HepG2 (cell line): ENCODE data around the gene TNFRSF6B. TPM values are rescaled to one million over a fixed set of nuclear protein-coding genes. Genes with fewer than 3 reads are reported as not detected.
A peak's percentile ranks its signal among the peaks of the same experiment; 100 is the strongest.

ENCODE experiments used
- CAMTA2 ChIP-seq: sonication (generic); formaldehyde crosslinking; IDR thresholded peaks from 2 replicates; pipeline ENCODE4 v1.4.0; 2020; ENCODE audit warnings: mild to moderate bottlenecking, missing genetic modification reagents, borderline replicate concordance
- CENPT ChIP-seq: sonication (generic); formaldehyde crosslinking; IDR thresholded peaks from 2 replicates; pipeline ENCODE4 v1.8.0; 2022; ENCODE audit warnings: low read depth, mild to moderate bottlenecking, moderate library complexity, missing genetic modification reagents
- CREB1 ChIP-seq, 2 experiments: fragments of 450-650 bp in 1 of 2; IDR thresholded peaks; 2 replicates each; pipeline ENCODE4 v1.6.1; 2016 to 2017; ENCODE audit warnings: control low read depth in 1 of 2, mild to moderate bottlenecking in 1 of 2, missing compliant biosample characterization in 1 of 2, missing genetic modification characterization in 1 of 2
- HOXA9 ChIP-seq: sonication (generic); formaldehyde crosslinking; IDR thresholded peaks from 2 replicates; pipeline ENCODE4 v1.8.1; 2022; ENCODE audit warnings: missing genetic modification reagents, mild to moderate bottlenecking, moderate library complexity, borderline replicate concordance
- KAT8 ChIP-seq: IDR thresholded peaks from 2 replicates; pipeline ENCODE4 v1.6.1; 2016; ENCODE audit warnings: missing genetic modification reagents, missing compliant biosample characterization
- NBN ChIP-seq: fragments of 450-650 bp; conservative IDR thresholded peaks from 2 replicates; pipeline ENCODE4 v1.6.1; 2017
- PHF5A ChIP-seq: IDR thresholded peaks from one replicate; pipeline ENCODE4 v1.6.1; 2018; ENCODE audit warnings: low read depth, missing genetic modification reagents; ENCODE audit not compliant: unreplicated experiment
- SIX1 ChIP-seq: sonication (generic); formaldehyde crosslinking; IDR thresholded peaks from 2 replicates; pipeline ENCODE4 v1.4.0; 2020; ENCODE audit warnings: missing genetic modification reagents, borderline replicate concordance
- SP2 ChIP-seq: sonication (generic); formaldehyde crosslinking; IDR thresholded peaks from 2 replicates; pipeline ENCODE4 v1.5.1; 2020; ENCODE audit warnings: mild to moderate bottlenecking, missing genetic modification reagents
- ZBTB3 ChIP-seq: sonication (generic); formaldehyde crosslinking; IDR thresholded peaks from 2 replicates; pipeline ENCODE4 v1.4.0; 2020; ENCODE audit warnings: low read depth, mild to moderate bottlenecking, moderate library complexity, missing genetic modification reagents, borderline replicate concordance
- ZBTB39 ChIP-seq: sonication (generic); formaldehyde crosslinking; IDR thresholded peaks from 2 replicates; pipeline ENCODE4 v1.5.0; 2020; ENCODE audit warnings: missing genetic modification reagents
- ZNF263 ChIP-seq: sonication (generic); formaldehyde crosslinking; IDR thresholded peaks from 2 replicates; pipeline ENCODE4 v1.4.0; 2020; ENCODE audit warnings: missing genetic modification reagents
- ZNF547 ChIP-seq: sonication (generic); formaldehyde crosslinking; IDR thresholded peaks from 2 replicates; pipeline ENCODE4 v1.5.1; 2020; ENCODE audit warnings: mild to moderate bottlenecking, missing genetic modification reagents
- ZNF7 ChIP-seq: IDR thresholded peaks from 2 replicates; pipeline ENCODE4 v1.6.1; 2016; ENCODE audit warnings: missing biosample characterization, missing genetic modification reagents
- ZNF720 ChIP-seq: sonication (generic); formaldehyde crosslinking; IDR thresholded peaks from 2 replicates; pipeline ENCODE4 v1.4.0; 2020; ENCODE audit warnings: missing genetic modification reagents
- ZNF841 ChIP-seq: sonication (generic); formaldehyde crosslinking; IDR thresholded peaks from 2 replicates; pipeline ENCODE4 v1.8.1; 2023; ENCODE audit warnings: missing genetic modification reagents, borderline replicate concordance
- ZZZ3 ChIP-seq: sonication (generic); formaldehyde crosslinking; IDR thresholded peaks from 2 replicates; pipeline ENCODE4 v1.4.0; 2020; ENCODE audit warnings: missing genetic modification reagents, mild to moderate bottlenecking, borderline replicate concordance
- polyA plus RNA-seq, 8 experiments: library from polyadenylated mRNA; depleted of rRNA in 3 of 8; stranded (reverse) in 7 of 8; unstranded in 1 of 8; fragments of >200 nt; fragmentation: Illumina TruSeq in 4 of 8; extraction: Trizol in 4 of 8; gene quantifications; 2 replicates each; pipeline versions ENCODE4 v1.2.1 to v1.2.3, GENCODE V29; 2011 to 2016; ENCODE audit warnings: low read depth in 4 of 8, missing spikeins in 1 of 8, mixed read lengths in 1 of 8; ENCODE audit not compliant: insufficient read depth in 1 of 8
- total RNA-seq, 5 experiments: library from RNA; depleted of rRNA; stranded (reverse); fragments of >200 nt; fragmentation: Illumina TruSeq; extraction: Trizol; gene quantifications; 2 replicates each; pipeline ENCODE4 v1.2.3, GENCODE V29; 2016; ENCODE audit warnings: low read depth in 1 of 5
- TF ChIP-seq, protein P1 (sequence below): sonication (generic); formaldehyde crosslinking; IDR thresholded peaks from 2 replicates; pipeline ENCODE4 v1.4.0; 2020; ENCODE audit warnings: low read depth, mild to moderate bottlenecking, missing genetic modification reagents
- TF ChIP-seq, protein P2 (sequence below): IDR thresholded peaks from 2 replicates; pipeline ENCODE4 v1.6.1; 2018; ENCODE audit warnings: missing genetic modification reagents, mild to moderate bottlenecking, missing compliant biosample characterization
- TF ChIP-seq, protein P3 (sequence below): sonication (generic); formaldehyde crosslinking; IDR thresholded peaks from 2 replicates; pipeline ENCODE4 v1.5.1; 2020; ENCODE audit warnings: mild to moderate bottlenecking, missing genetic modification reagents

The TNFRSF6B gene
- total and polyA plus RNA-seq, 2 of the 13 experiments (the other 11 are each of a cell fraction or from before 2014, with no cell fraction given), result 0.24 TPM; not detected in 1

GRCh38 chr20:63737945-63738686 lies 41.7 kb downstream of the TNFRSF6B start (continued):
- TF ChIP-seq CREB1 (IDR thresholded peaks at IDR 0.05), result no peak
- no peak for TF ChIP-seq CREB1 (CRISPR knock-in tag; IDR thresholded peaks at IDR 0.05)
- peak; percentile 53; the same call in 1 of the 2 replicates for TF ChIP-seq ZNF263
- peak; percentile 94 for TF ChIP-seq ZZZ3 (CRISPR knock-in tag)
- TF ChIP-seq, protein P1, sequence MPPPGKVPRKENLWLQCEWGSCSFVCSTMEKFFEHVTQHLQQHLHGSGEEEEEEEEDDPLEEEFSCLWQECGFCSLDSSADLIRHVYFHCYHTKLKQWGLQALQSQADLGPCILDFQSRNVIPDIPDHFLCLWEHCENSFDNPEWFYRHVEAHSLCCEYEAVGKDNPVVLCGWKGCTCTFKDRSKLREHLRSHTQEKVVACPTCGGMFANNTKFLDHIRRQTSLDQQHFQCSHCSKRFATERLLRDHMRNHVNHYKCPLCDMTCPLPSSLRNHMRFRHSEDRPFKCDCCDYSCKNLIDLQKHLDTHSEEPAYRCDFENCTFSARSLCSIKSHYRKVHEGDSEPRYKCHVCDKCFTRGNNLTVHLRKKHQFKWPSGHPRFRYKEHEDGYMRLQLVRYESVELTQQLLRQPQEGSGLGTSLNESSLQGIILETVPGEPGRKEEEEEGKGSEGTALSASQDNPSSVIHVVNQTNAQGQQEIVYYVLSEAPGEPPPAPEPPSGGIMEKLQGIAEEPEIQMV, result peak; percentile 93
- peak; percentile 27; the same call in 1 of the 2 replicates for TF ChIP-seq ZBTB39
- TF ChIP-seq CAMTA2 (CRISPR knock-in tag), result no peak
- peak; percentile 83; the same call in 1 of the 2 replicates for TF ChIP-seq ZBTB3 (CRISPR knock-in tag)
- peak; percentile 12 for TF ChIP-seq SP2 (CRISPR knock-in tag)
- TF ChIP-seq NBN, result no peak
- peak; percentile 82 for TF ChIP-seq ZNF547 (CRISPR knock-in tag)
- TF ChIP-seq PHF5A, result peak; percentile 48
- TF ChIP-seq ZNF7 (CRISPR knock-in tag), result peak; percentile 39; the same call in 1 of the 2 replicates
- TF ChIP-seq, protein P2, sequence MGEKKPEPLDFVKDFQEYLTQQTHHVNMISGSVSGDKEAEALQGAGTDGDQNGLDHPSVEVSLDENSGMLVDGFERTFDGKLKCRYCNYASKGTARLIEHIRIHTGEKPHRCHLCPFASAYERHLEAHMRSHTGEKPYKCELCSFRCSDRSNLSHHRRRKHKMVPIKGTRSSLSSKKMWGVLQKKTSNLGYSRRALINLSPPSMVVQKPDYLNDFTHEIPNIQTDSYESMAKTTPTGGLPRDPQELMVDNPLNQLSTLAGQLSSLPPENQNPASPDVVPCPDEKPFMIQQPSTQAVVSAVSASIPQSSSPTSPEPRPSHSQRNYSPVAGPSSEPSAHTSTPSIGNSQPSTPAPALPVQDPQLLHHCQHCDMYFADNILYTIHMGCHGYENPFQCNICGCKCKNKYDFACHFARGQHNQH, result no peak
- no peak for TF ChIP-seq SIX1 (CRISPR knock-in tag)
- TF ChIP-seq, protein P3, sequence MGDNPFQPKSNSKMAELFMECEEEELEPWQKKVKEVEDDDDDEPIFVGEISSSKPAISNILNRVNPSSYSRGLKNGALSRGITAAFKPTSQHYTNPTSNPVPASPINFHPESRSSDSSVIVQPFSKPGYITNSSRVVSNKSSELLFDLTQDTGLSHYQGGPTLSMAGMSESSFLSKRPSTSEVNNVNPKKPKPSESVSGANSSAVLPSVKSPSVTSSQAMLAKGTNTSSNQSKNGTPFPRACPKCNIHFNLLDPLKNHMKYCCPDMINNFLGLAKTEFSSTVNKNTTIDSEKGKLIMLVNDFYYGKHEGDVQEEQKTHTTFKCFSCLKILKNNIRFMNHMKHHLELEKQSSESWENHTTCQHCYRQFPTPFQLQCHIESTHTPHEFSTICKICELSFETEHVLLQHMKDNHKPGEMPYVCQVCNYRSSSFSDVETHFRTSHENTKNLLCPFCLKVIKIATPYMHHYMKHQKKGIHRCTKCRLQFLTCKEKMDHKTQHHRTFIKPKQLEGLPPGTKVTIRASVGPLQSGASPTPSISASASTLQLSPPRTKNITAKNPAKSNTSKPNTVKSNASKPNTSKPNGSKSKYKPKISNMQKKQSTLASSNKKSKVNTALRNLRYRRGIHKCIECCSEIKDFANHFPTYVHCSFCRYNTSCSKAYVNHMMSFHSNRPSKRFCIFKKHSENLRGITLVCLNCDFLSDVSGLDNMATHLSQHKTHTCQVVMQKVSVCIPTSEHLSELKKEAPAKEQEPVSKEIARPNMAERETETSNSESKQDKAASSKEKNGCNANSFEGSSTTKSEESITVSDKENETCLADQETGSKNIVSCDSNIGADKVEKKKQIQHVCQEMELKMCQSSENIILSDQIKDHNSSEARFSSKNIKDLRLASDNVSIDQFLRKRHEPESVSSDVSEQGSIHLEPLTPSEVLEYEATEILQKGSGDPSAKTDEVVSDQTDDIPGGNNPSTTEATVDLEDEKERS, result peak; percentile 66
- TF ChIP-seq ZNF720, result no peak
- TF ChIP-seq CENPT (CRISPR knock-in tag), result peak; percentile 73; the same call in 1 of the 2 replicates
- peak; percentile 92 for TF ChIP-seq HOXA9 (CRISPR knock-in tag)
- peak; percentile 16; the same call in 1 of the 2 replicates for TF ChIP-seq KAT8 (CRISPR knock-in tag)
- 0 out of 2 replicates have a peak, but pooled peaks have one; percentile 79 for TF ChIP-seq ZNF841
